ENCODE results near the gene BORCS6.
A peak's percentile ranks its signal among the peaks of the same experiment; 100 is the strongest.

Gene BORCS6

GRCh38 chr17:8141741-8142140 is 48.2 kb downstream of the BORCS6 start:
- DNase-seq: no peak

- no peak for DNase-seq
Measured at GRCh38 chr17:8141045-8141444, 48.9 kb downstream of the BORCS6 start.

GRCh38 chr17:8140065-8141029 is 49.6 kb downstream of the BORCS6 start:
- DNase-seq: no peak

- peak; percentile 89 for DNase-seq
Measured at GRCh38 chr17:8138672-8139371, 51.2 kb downstream of the BORCS6 start.

DNA sequence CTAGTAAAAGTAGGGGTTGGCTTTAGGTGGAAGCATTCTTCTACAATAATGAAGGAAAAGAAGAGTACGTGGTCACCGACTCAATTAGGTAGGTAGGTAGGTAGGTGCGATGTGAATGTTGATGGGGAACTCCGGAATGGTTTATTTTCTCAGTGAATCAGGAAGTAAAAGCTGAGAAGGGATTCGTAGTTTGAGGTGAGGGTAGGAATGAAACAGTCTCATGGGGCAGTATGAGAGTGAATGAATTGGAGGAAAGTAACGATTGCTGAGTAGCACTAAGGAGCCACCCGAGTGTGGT is 51.7 kb downstream of the BORCS6 start:
- no peak for DNase-seq

All from activated gamma-delta T cell (primary cell).